Measurements from ENCODE around the gene STUB1. TPM values are rescaled to one million over a fixed set of nuclear protein-coding genes. Genes with fewer than 3 reads are reported as not detected.

Gene STUB1
- total RNA-seq, 4 donors from 2014 or later: 155 to 215 (median 178) TPM

DNA sequence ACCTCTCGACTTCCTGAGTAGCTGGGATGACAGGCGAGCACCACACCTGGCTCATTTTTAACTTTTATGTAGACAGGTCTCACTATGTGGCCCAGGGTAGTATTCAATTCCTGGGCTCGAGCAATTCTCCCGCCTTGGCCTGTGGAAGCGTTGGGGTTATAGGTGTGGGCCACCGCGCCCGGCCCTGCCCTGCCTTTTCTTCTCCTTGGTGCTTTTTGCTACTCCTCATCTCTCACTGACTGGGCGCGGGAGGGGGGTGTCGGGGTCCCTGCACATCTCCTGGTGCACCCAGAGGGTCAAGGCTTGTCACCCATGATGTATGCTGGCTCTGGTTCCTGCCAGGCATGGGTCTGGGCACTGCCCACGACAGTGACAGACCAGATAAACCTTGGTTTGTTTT is 35.7 kb upstream of the STUB1 start:
- no peaks in the 10 kb centered on the region for H3K9me3 ChIP-seq
- intact Hi-C loops (cut with DNase I): no loop called here
- H3K27me3 ChIP-seq: no peaks in the 10 kb centered on the region
- WGBS: 88% methylated on average over 12 of the region's 12 CpGs
- H3K4me3 ChIP-seq: no peak overlapping the region
- H3K27ac ChIP-seq (replicated peaks in 1 of 4): no peak overlapping the region
- no peak for TF ChIP-seq POLR2A (IDR thresholded peaks at IDR 0.05; ENCODE audit: low read depth)
- TF ChIP-seq EP300 (IDR thresholded peaks at IDR 0.05): no peak
- no peak for TF ChIP-seq POLR2AphosphoS5 (IDR thresholded peaks at IDR 0.05)
- no peak for TF ChIP-seq CTCF (IDR thresholded peaks at IDR 0.05)
- H3K36me3 ChIP-seq: peaks cover 0 to 5% (median 4%) of the 10 kb centered on the region in 4 donors
- H3K4me1 ChIP-seq: peaks cover 49 to 88% (median 73%) of the 10 kb centered on the region in 4 donors
- no peak for DNase-seq (ENCODE audit: extremely low spot score)

DNA sequence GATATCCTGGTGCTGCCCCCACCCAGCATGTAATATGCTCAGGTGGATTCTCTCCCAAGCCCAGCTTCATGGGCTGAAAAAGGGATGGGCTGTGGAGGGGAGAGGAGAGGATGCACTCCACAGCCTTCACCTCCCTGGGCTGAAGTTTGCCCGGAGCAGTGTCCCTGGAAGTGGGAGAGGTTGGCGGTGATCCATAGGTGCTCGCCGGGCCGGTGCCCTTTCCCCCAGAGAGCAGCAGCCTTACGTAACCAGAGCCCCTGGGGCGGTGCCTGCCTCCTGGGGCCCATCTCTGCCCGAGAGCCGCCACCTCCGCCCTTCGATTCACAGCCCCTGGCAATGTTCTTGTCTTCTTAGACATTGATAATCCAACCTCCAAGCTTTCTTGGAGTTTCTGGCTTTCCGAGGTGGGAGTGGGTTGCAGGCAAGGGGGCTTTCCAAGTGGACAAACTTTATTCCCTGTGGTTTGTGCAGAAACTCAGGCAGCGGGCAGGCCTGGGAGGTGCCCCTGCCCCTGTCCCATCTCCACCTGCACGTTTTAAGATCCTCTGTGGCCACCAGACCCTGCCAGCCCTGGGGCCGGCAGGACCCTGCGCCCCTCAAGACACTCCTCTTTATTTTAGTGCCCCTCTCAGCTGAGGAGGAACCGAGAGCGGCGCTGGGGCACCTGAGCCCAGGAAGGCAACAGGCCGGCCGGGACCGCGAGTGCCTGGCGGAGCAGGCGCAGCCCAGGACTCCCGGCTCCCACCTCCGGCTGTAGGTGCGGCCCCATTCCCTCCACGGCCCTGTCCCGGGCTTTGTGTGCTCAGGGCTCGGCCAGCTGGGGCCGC is 34.1 kb upstream of the STUB1 start:
- no peak for TF ChIP-seq CTCF (IDR thresholded peaks at IDR 0.05)
- TF ChIP-seq POLR2AphosphoS5 (IDR thresholded peaks at IDR 0.05): no peak
- no peak for TF ChIP-seq POLR2A (IDR thresholded peaks at IDR 0.05; ENCODE audit: low read depth)
- peaks cover 0 to 5% (median 4%) of the 10 kb centered on the region in 4 donors for H3K36me3 ChIP-seq
- peak overlapping the region in 3 of 4 donors; percentile 47 to 57 (median 48) for H3K27ac ChIP-seq (replicated peaks in 1 of 4)
- H3K4me3 ChIP-seq: no peak overlapping the region
- 73% methylated on average over 13 of the region's 32 CpGs for WGBS
- H3K9me3 ChIP-seq: no peaks in the 10 kb centered on the region
- intact Hi-C loops (cut with DNase I): no loop called here
- H3K4me1 ChIP-seq: peaks cover 55 to 95% (median 78%) of the 10 kb centered on the region in 4 donors
- DNase-seq (ENCODE audit: extremely low spot score): no peak
- no peaks in the 10 kb centered on the region for H3K27me3 ChIP-seq

DNA sequence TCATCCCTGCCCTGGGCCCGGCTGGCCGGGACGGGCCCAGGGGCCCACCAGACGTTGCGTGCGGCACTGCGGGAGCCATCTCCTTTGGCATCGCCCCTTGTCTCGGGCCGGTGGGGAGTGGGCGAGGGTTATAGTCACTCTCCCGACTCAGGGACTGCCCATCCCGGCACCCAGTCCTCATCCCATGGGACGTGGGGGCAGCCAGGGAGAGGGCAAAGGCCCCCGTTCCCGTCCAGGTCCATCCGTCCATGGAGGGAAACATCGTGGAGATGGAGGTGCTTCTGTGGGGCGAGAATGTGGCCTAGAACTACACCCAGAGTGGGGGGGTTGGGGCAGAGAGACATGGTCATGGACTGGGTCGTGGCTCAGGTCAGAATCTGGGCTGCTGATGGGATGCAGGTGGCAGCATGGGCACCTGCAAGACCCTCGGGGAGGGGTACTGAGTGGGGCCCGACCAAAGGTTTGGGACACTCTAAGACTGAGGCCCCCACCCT is 33.5 kb upstream of the STUB1 start:
- Histone ChIP-seq H3K27me3 (no peaks in the 10 kb centered on the region), H3K4me1 (peaks cover 55 to 90% (median 73%) of the 10 kb centered on the region in 4 donors), H3K36me3 (peaks cover 0 to 8% (median 4%) of the 10 kb centered on the region in 4 donors), H3K27ac (replicated peaks in 1 of 4) (peak overlapping the region in 3 of 4 donors; percentile 47 to 57 (median 48)), H3K9me3 (no peaks in the 10 kb centered on the region), H3K4me3 (no peak overlapping the region)
- TF ChIP-seq POLR2AphosphoS5 (IDR thresholded peaks at IDR 0.05) (no peak), POLR2A (IDR thresholded peaks at IDR 0.05; ENCODE audit: low read depth) (no peak), CTCF (IDR thresholded peaks at IDR 0.05) (no peak), EP300 (IDR thresholded peaks at IDR 0.05) (no peak)
- no peak for DNase-seq (ENCODE audit: extremely low spot score)
- intact Hi-C loops (cut with DNase I): no loop called here
- whole genome bisulfite sequencing: 78% methylated on average over 19 of the region's 22 CpGs

DNA sequence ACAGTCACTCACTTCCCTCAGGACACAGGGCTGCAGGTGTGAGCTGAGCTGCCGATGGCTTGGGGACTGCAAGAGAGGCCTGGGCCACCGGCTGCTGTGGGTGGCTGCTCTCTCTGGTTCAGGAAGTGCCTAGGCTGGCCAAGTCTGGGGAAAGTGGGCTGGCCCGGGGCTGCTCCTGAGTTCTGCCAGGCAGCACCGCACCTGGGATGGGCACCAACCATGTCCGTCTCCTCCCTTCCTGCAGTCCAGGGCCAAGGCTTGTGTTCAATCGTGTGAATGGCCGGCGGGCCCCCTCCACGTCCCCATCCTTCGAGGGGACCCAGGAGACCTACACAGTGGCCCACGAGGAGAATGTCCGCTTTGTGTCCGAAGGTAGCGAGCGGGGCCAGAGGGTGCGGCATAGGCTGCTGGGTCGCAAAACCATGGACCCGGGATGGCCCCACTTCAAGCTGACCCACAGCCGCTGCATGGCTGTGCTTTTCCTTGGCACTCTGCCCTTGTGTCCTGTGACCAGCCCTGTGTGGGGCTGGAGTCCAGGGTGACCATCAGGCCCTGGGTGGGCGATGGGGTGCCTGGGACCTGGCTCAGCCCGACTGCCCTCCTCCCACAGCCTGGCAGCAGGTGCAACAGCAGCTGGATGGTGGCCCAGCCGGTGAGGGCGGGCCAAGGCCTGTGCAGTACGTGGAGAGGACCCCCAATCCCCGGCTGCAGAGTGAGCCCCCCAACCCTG is 32.9 kb upstream of the STUB1 start:
- WGBS: 87% methylated on average over 15 of the region's 25 CpGs
- no peak for DNase-seq (ENCODE audit: extremely low spot score)
- peaks cover 54 to 85% (median 72%) of the 10 kb centered on the region in 4 donors for H3K4me1 ChIP-seq
- intact Hi-C loops (cut with DNase I): no loop called here
- peaks cover 0 to 14% (median 7%) of the 10 kb centered on the region in 4 donors for H3K36me3 ChIP-seq
- no peaks in the 10 kb centered on the region for H3K9me3 ChIP-seq
- H3K27me3 ChIP-seq: no peaks in the 10 kb centered on the region
- no peak overlapping the region for H3K4me3 ChIP-seq
- TF ChIP-seq CTCF (IDR thresholded peaks at IDR 0.05) (no peak), POLR2AphosphoS5 (IDR thresholded peaks at IDR 0.05) (no peak), POLR2A (IDR thresholded peaks at IDR 0.05; ENCODE audit: low read depth) (no peak), EP300 (IDR thresholded peaks at IDR 0.05) (no peak)
- H3K27ac ChIP-seq (replicated peaks in 1 of 4): peak overlapping the region in 3 of 4 donors; percentile 49 to 92 (median 91)
